Spleen (tissue), 11 donors: ENCODE results near the gene ALG6. TPM values are rescaled to one million over a fixed set of nuclear protein-coding genes. Genes with fewer than 3 reads are reported as not detected.

Source experiments
- DNase-seq: peaks from one replicate; pipeline ENCODE4 v3.0.0-alpha.2; 2020
- H3K27ac ChIP-seq, 8 donors: fragments of 200-600 bp; sonication (generic) in 7 of 8; 1 replicate in 4 of 8; 2 replicates in 4 of 8; pipeline versions ENCODE4 v1.5.0 to v1.8.0; 2016 to 2021; ENCODE audit warnings: inconsistent platforms in 4 of 8, mild to moderate bottlenecking in 4 of 8, moderate library complexity in 1 of 8
- H3K27me3 ChIP-seq, 7 donors: fragments of 200-600 bp; sonication (generic) in 6 of 7; replicated peaks in 1 of 7; 1 replicate in 4 of 7; 2 replicates in 3 of 7; pipeline versions ENCODE4 v1.5.0 to v1.8.0; 2016 to 2021; ENCODE audit warnings: inconsistent platforms in 3 of 7, mild to moderate bottlenecking in 1 of 7
- H3K36me3 ChIP-seq, 6 donors: fragments of 200-600 bp; sonication (generic) in 5 of 6; 1 replicate in 4 of 6; 2 replicates in 2 of 6; pipeline versions ENCODE4 v1.5.0 to v1.8.0; 2016 to 2021; ENCODE audit warnings: inconsistent platforms in 2 of 6
- H3K4me1 ChIP-seq, 6 donors: fragments of 200-600 bp; sonication (generic) in 5 of 6; 1 replicate in 3 of 6; 2 replicates in 3 of 6; pipeline versions ENCODE4 v1.5.0 to v1.8.0; 2016 to 2021; ENCODE audit warnings: inconsistent platforms in 3 of 6
- H3K4me3 ChIP-seq, 8 donors: fragments of 200-600 bp; sonication (generic) in 7 of 8; 1 replicate in 4 of 8; 2 replicates in 4 of 8; pipeline versions ENCODE4 v1.5.0 to v1.8.0; 2016 to 2021; ENCODE audit warnings: inconsistent platforms in 4 of 8, mild to moderate bottlenecking in 4 of 8, moderate library complexity in 2 of 8
- H3K9me3 ChIP-seq, 8 donors: fragments of 200-600 bp; sonication (generic) in 7 of 8; 1 replicate in 4 of 8; 2 replicates in 4 of 8; pipeline versions ENCODE4 v1.5.0 to v1.8.0; 2016 to 2021; ENCODE audit warnings: inconsistent platforms in 4 of 8
- CTCF ChIP-seq, 11 experiments: fragments of 200-600 bp in 7 of 11; fragments of 450-650 bp in 4 of 11; sonication (generic) in 4 of 11; IDR thresholded peaks in 8 of 11; conservative IDR thresholded peaks in 3 of 11; 1 replicate in 7 of 11; 2 replicates in 4 of 11; pipeline versions ENCODE4 v1.4.0 to v1.8.0; 2016 to 2021; ENCODE audit warnings: antibody characterized with exemption in 11 of 11, inconsistent platforms in 4 of 11, mild to moderate bottlenecking in 1 of 11
- POLR2A ChIP-seq, 3 donors: fragments of 450-650 bp; IDR thresholded peaks; one replicate each; pipeline ENCODE4 v1.5.1; 2017; ENCODE audit warnings: antibody characterized with exemption in 3 of 3, mild to moderate bottlenecking in 1 of 3
- POLR2AphosphoS5 ChIP-seq, 3 donors: sonication (generic); formaldehyde crosslinking; IDR thresholded peaks; one replicate each; pipeline ENCODE4 v1.5.1; 2017; ENCODE audit warnings: antibody characterized with exemption in 3 of 3
- WGBS, 5 donors: extraction: QIAGEN DNeasy Blood & Tissue Kit in 3 of 5; methylation state at CpG; one replicate each; pipeline versions ENCODE4 v1.1.5 to v1.1.7; 2013 to 2018; 5-methylcytosine and 5-hydroxymethylcytosine counted together
- intact Hi-C: fragments of 100-400 bp; cut with DNase I; formaldehyde crosslinking; loops from one replicate; pipeline ENCODE4 v1.15.0; 2023; ENCODE audit warnings: low total_unique reads
- polyA plus RNA-seq, 3 donors: library from polyadenylated mRNA; stranded (reverse); fragments of 200-250 nt; gene quantifications; one replicate each; pipeline ENCODE4 v1.2.1, GENCODE V29; 2013
- total RNA-seq, 7 donors: library from RNA; depleted of rRNA in 3 of 7; stranded (reverse); fragments of >200 nt in 3 of 7; fragmentation: NEBNext Ultra II Directional in 4 of 7; extraction: Animal tissue kit (Norgen Biotek cat#: 25700) in 4 of 7; gene quantifications; one replicate each; pipeline versions ENCODE4 v1.1.0 to v1.2.1, GENCODE V29; 2016 to 2021
- donor health status: healthy with polysubstance abuse.
- donor health status: DM: no; HTN: no; CAD: no; lungs with moderate emphysema.
- donor health status: DM: no; HTN: no; CAD: no.
- donor health status: Bipolar disorder and iron deficiency.
- donor health status: healthy.
- donor health status: DM: no; HTN: no; CAD: no.
- donor health status: DM: yes; HTN: yes; CAD: no.

Gene ALG6
- total and polyA plus RNA-seq, 10 donors, result 14.5 to 29.4 (median 18.4) TPM

- Histone ChIP-seq H3K27me3 (peaks cover 28 to 100% (median 100%) of the 10 kb centered on the region in 7 donors), H3K27ac (no peak overlapping the region), H3K4me3 (peak overlapping the region in 7 of 8 donors; percentile 29 to 75 (median 55)), H3K4me1 (peaks cover 10 to 82% (median 67%) of the 10 kb centered on the region in 6 donors), H3K36me3 (no peaks in the 10 kb centered on the region), H3K9me3 (peaks cover 0 to 53% (median 0%) of the 10 kb centered on the region in 8 donors)
- DNase-seq, result no peak
- TF ChIP-seq POLR2AphosphoS5 (IDR thresholded peaks at IDR 0.05) (no peak), CTCF (IDR thresholded peaks at IDR 0.05 in 8 of 11, conservative IDR thresholded peaks at IDR 0.05 in 3 of 11) (no peak), POLR2A (IDR thresholded peaks at IDR 0.05) (no peak)
- intact Hi-C loops, result no loop called here
- 4 to 6% (median 5%) methylated on average over 12 of the region's 12 CpGs for WGBS, 5 donors
These were observed 45.7 kb upstream of the ALG6 start for GRCh38 chr1:63321785-63322113.

- Histone ChIP-seq H3K36me3 (no peaks in the 10 kb centered on the region), H3K9me3 (peaks cover 0 to 56% (median 0%) of the 10 kb centered on the region in 8 donors), H3K27me3 (peaks cover 28 to 100% (median 100%) of the 10 kb centered on the region in 7 donors), H3K4me3 (peak within 1 kb of the TSS; percentile 29 to 75 (median 54)), H3K4me1 (peaks cover 10 to 82% (median 64%) of the 10 kb centered on the region in 6 donors), H3K27ac (no peak within 1 kb of the TSS)
- TF ChIP-seq POLR2A (IDR thresholded peaks at IDR 0.05) (no peak), POLR2AphosphoS5 (IDR thresholded peaks at IDR 0.05) (peak in 2 of 3 donors; percentile 44 to 53), CTCF (IDR thresholded peaks at IDR 0.05 in 8 of 11, conservative IDR thresholded peaks at IDR 0.05 in 3 of 11) (peak in 1 of 11 experiments; percentile 10)
- DNase-seq, result peak; percentile 84
- WGBS, 5 donors, result 2 to 3% (median 2%) methylated on average over 31 to 85 of the region's 85 CpGs
- intact Hi-C loops, result no loop called here
These were observed 45.1 kb upstream of the ALG6 start, which contains the start of gene FOXD3 for GRCh38 chr1:63322114-63322943. FOXD3 (plus strand) TSS chr1:63322567; CDS start chr1:63323059, 492 bp downstream.

GRCh38 chr1:63322944-63323864 lies 44.2 kb upstream of the ALG6 start:
- Histone ChIP-seq H3K36me3 (no peaks in the 10 kb centered on the region), H3K27me3 (peaks cover 31 to 100% (median 100%) of the 10 kb centered on the region in 7 donors), H3K9me3 (peaks cover 0 to 55% (median 0%) of the 10 kb centered on the region in 8 donors), H3K4me1 (peaks cover 6 to 79% (median 59%) of the 10 kb centered on the region in 6 donors), H3K27ac (no peak overlapping the region), H3K4me3 (peak overlapping the region; percentile 29 to 75 (median 54))
- WGBS, 5 donors, result 1 to 5% (median 3%) methylated on average over 54 to 104 of the region's 104 CpGs
- intact Hi-C loops, result no loop called here
- no peak for TF ChIP-seq CTCF (IDR thresholded peaks at IDR 0.05 in 8 of 11, conservative IDR thresholded peaks at IDR 0.05 in 3 of 11)
- DNase-seq, result peak; percentile 85
